Ovary (tissue), 3 donors: ENCODE measurements around the gene TAB3.

Experiments
- CTCF ChIP-seq, 3 donors: fragments of 450-650 bp in 2 of 3; fragments of 200-600 bp in 1 of 3; IDR thresholded peaks; one replicate each; pipeline versions ENCODE4 v1.5.1 to v1.8.0; 2016 to 2022; ENCODE audit warnings: antibody characterized with exemption in 3 of 3, mild to moderate bottlenecking in 1 of 3
- EP300 ChIP-seq: sonication (generic); formaldehyde crosslinking; IDR thresholded peaks from one replicate; pipeline ENCODE4 v1.6.1; 2017; ENCODE audit warnings: antibody characterized with exemption
- donor health status: DM: no; HTN: no; CAD: no.

- TF ChIP-seq EP300 = no peak
- TF ChIP-seq CTCF (IDR thresholded peaks at IDR 0.05) = no peak
Measured at GRCh38 chrX:30821116-30821515, 67.9 kb downstream of the TAB3 start.
